HepG2 (cell line): ENCODE data around the gene GRAP. TPM values are rescaled to one million over a fixed set of nuclear protein-coding genes. Genes with fewer than 3 reads are reported as not detected.

Experiments
- CEBPB ChIP-seq: IDR thresholded peaks from 2 replicates; pipeline ENCODE4 v1.6.1; 2011; ENCODE audit warnings: low read depth, low read length, improper control_type of control experiment, borderline replicate concordance
- KLF16 ChIP-seq, 2 experiments: sonication (generic) in 1 of 2; formaldehyde crosslinking in 1 of 2; IDR thresholded peaks; 2 replicates each; pipeline versions ENCODE4 v1.6.1 to v1.8.0; 2016 to 2023; ENCODE audit warnings: missing genetic modification reagents in 2 of 2, missing compliant biosample characterization in 1 of 2
- POLR2AphosphoS5 ChIP-seq: IDR thresholded peaks from 2 replicates; pipeline ENCODE4 v1.6.1; 2012; ENCODE audit warnings: low read depth, low read length
- UBTF ChIP-seq: sonication (generic); formaldehyde crosslinking; IDR thresholded peaks from 2 replicates; pipeline ENCODE4 v1.4.0; 2020; ENCODE audit warnings: mild to moderate bottlenecking, missing genetic modification reagents
- ZBTB40 ChIP-seq, 2 experiments: fragments of 450-650 bp in 1 of 2; sonication (generic) in 1 of 2; formaldehyde crosslinking in 1 of 2; IDR thresholded peaks; 2 replicates each; pipeline versions ENCODE4 v1.6.1 to v1.8.0; 2016 to 2022; ENCODE audit warnings: antibody characterized with exemption in 1 of 2, mild to moderate bottlenecking in 1 of 2, missing genetic modification reagents in 1 of 2
- ZNF563 ChIP-seq: sonication (generic); formaldehyde crosslinking; IDR thresholded peaks from 2 replicates; pipeline ENCODE4 v1.8.0; 2022; ENCODE audit warnings: mild to moderate bottlenecking, moderate library complexity, missing genetic modification reagents
- ZNF607 ChIP-seq: sonication (generic); formaldehyde crosslinking; IDR thresholded peaks from 2 replicates; pipeline ENCODE4 v1.5.1; 2020; ENCODE audit warnings: missing genetic modification reagents, mild to moderate bottlenecking, borderline replicate concordance
- polyA plus RNA-seq, 8 experiments: library from polyadenylated mRNA; depleted of rRNA in 3 of 8; stranded (reverse) in 7 of 8; unstranded in 1 of 8; fragments of >200 nt; fragmentation: Illumina TruSeq in 4 of 8; extraction: Trizol in 4 of 8; gene quantifications; 2 replicates each; pipeline versions ENCODE4 v1.2.1 to v1.2.3, GENCODE V29; 2011 to 2016; ENCODE audit warnings: low read depth in 4 of 8, missing spikeins in 1 of 8, mixed read lengths in 1 of 8; ENCODE audit not compliant: insufficient read depth in 1 of 8
- total RNA-seq, 5 experiments: library from RNA; depleted of rRNA; stranded (reverse); fragments of >200 nt; fragmentation: Illumina TruSeq; extraction: Trizol; gene quantifications; 2 replicates each; pipeline ENCODE4 v1.2.3, GENCODE V29; 2016; ENCODE audit warnings: low read depth in 1 of 5
- TF ChIP-seq, protein P1 (sequence below): IDR thresholded peaks from 2 replicates; pipeline ENCODE4 v1.6.1; 2016; ENCODE audit warnings: low read depth, missing genetic modification reagents, missing compliant biosample characterization

The GRAP gene
- total and polyA plus RNA-seq, 2 of the 13 experiments (the other 11 are each of a cell fraction or from before 2014, with no cell fraction given), result 0.77 to 1.7 TPM

GRCh38 chr17:19004421-19005136, 42.2 kb downstream of the GRAP start, which contains the start of gene FAM83G (continued):
- TF ChIP-seq ZBTB40 (IDR thresholded peaks at IDR 0.05) (no peak), ZBTB40 (CRISPR knock-in tag; IDR thresholded peaks at IDR 0.05) (no peak; the same call in 1 of the 2 replicates), POLR2AphosphoS5 (peak; percentile 70), ZNF607 (CRISPR knock-in tag) (peak; percentile 55; the same call in 1 of the 2 replicates), ZNF563 (CRISPR knock-in tag) (peak; percentile 75), KLF16 (CRISPR knock-in tag; IDR thresholded peaks at IDR 0.05) (0 out of 4 replicates have a peak, but pooled peaks of 1 of the 2 experiments have one; percentile 28), UBTF (CRISPR knock-in tag) (no peak), CEBPB (no peak)
- TF ChIP-seq, protein P1, sequence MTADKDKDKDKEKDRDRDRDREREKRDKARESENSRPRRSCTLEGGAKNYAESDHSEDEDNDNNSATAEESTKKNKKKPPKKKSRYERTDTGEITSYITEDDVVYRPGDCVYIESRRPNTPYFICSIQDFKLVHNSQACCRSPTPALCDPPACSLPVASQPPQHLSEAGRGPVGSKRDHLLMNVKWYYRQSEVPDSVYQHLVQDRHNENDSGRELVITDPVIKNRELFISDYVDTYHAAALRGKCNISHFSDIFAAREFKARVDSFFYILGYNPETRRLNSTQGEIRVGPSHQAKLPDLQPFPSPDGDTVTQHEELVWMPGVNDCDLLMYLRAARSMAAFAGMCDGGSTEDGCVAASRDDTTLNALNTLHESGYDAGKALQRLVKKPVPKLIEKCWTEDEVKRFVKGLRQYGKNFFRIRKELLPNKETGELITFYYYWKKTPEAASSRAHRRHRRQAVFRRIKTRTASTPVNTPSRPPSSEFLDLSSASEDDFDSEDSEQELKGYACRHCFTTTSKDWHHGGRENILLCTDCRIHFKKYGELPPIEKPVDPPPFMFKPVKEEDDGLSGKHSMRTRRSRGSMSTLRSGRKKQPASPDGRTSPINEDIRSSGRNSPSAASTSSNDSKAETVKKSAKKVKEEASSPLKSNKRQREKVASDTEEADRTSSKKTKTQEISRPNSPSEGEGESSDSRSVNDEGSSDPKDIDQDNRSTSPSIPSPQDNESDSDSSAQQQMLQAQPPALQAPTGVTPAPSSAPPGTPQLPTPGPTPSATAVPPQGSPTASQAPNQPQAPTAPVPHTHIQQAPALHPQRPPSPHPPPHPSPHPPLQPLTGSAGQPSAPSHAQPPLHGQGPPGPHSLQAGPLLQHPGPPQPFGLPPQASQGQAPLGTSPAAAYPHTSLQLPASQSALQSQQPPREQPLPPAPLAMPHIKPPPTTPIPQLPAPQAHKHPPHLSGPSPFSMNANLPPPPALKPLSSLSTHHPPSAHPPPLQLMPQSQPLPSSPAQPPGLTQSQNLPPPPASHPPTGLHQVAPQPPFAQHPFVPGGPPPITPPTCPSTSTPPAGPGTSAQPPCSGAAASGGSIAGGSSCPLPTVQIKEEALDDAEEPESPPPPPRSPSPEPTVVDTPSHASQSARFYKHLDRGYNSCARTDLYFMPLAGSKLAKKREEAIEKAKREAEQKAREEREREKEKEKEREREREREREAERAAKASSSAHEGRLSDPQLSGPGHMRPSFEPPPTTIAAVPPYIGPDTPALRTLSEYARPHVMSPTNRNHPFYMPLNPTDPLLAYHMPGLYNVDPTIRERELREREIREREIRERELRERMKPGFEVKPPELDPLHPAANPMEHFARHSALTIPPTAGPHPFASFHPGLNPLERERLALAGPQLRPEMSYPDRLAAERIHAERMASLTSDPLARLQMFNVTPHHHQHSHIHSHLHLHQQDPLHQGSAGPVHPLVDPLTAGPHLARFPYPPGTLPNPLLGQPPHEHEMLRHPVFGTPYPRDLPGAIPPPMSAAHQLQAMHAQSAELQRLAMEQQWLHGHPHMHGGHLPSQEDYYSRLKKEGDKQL (CRISPR knock-in tag), result no peak
